HG03571 (cell line): ENCODE measurements around the gene CACNB3.

Experiments
- ATAC-seq: cut with Tn5 transposase; IDR thresholded peaks from one replicate; pipeline ENCODE4 v1.9.1; 2021; ENCODE audit not compliant: unreplicated experiment

The CACNB3 gene

GRCh38 chr12:48817873-48818830, at the start of gene CACNB3:
Gene CACNB3, plus strand, starts transcription at chr12:48818496. Its CDS starts 434 bp downstream, at chr12:48818930.
- ATAC-seq, result no peak

- ATAC-seq, result no peak
Observed at GRCh38 chr12:48768736-48769135, 49.6 kb upstream of the CACNB3 start.

DNA sequence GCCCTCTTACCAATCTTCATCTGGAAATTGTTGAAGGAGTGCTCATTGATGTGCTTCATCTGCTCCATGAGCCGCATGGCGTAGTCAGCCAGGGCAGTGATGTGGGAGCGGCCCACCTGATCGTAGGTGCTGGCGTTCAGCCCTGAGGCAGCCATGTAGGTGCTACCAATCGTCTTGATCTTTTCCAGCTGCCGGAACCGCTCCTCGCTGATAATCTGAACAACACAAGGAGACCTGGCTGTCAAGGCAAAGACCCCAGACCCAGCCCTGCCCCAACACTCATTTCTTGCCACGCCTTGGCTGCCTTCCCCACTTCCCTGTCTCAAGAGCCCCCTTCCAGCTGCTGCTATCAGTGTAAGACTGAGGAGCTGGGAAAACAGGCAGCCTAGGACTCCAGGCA, 47.5 kb upstream of the CACNB3 start:
- no peak for ATAC-seq

DNA sequence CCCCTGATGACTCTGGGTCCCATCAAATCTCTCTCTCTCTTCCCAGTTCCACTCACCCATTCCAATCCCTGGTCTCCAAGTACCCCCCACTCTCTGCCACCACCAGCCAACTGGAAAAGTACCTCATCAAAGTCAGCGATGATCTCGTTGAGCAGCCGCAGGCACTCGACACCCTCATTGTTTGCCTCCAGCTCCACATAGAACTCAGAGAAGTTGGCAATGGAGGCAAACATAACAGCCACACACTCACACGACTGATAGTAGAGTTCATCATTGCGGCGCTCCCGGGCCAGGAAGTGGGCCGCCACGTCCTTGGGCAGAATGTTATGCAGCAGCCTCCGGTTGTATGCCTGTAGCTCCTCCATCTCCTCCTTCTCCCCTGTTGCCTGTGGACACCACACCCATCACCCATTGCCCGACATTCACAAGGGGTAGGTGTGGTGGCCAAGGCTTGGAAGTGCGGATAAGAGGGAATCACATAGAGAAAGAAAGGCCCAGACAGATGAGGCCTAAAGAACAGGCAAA, 46.6 kb upstream of the CACNB3 start:
- no peak for ATAC-seq

DNA sequence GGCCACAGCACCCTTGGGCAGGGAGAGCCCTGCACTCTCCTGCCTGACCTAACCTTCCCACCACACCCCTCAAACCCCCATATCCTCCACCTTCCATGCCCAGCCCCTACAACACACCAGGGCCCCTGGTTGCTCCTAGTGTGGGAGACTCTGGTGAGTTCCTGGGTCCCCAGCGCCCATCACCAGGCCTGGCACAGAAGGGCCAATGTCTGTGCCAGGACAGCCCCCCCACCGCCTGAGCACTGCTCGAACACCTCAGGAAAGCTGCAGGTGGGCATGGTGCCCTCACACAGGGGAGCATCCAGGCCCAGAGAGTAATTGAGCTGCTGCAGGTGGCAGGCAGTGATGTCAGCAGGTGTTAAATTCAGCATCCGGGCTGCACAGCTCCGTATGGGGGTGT, 44.6 kb upstream of the CACNB3 start:
- ATAC-seq, result no peak

- ATAC-seq, result no peak
Observed at GRCh38 chr12:48774516-48774915, 43.8 kb upstream of the CACNB3 start.

GRCh38 chr12:48775299-48775698, 43.0 kb upstream of the CACNB3 start:
- ATAC-seq, result no peak

DNA sequence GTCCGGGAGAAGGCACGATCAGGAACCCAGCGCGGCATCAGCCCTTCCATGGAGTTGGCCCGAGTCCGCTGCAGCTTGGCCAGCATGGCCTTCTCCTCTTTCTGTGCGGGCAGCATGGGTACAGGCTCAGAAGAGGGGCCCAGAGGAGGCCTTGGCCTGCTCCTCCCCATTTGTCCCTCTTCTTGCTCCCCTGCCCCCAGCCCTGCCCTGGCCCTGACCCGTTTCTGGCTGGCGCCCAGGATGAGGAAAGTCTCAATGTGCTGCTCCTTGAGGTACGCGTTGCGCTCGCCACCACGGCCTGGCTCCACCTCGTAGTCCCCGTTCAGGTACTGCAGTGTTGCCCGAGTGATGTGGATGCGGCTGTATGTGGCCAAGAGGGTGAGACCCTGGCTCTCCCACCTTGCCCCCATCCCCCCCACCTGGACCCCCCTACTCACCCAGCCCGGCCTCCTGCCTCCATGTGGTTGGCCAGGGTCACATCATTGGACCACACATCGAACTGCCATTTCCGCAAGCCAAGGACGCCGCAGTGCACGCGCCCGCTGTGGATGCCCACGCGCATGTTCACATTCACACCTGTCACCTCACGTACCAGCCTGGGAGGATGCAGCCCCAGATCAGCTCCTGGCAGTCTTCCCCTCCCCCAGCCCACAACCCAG, 42.2 kb upstream of the CACNB3 start:
- ATAC-seq, result no peak

DNA sequence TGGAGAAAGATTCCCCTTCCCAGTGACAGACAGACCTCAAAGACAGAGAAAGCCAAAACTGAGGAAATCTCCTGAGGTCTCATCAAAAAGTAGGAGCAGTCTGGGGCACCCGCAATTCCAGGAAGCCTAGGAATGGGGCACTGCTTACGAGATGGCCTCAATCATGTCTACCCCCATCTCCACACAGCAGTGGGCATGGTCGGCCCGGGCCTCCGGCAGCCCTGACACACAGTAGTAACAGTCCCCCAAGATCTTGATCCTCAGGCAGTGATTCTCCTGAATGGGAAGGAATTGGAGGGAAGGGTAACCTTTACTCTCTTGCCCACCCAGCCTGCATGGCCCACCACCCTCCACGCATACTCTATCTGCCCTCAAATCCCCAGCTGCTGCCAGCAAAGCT, 41.3 kb upstream of the CACNB3 start:
- no peak for ATAC-seq

- no peak for ATAC-seq
Observed at GRCh38 chr12:48777501-48778400, 40.5 kb upstream of the CACNB3 start.

- no peak for ATAC-seq
Observed at GRCh38 chr12:48779869-48780268, 38.4 kb upstream of the CACNB3 start.

DNA sequence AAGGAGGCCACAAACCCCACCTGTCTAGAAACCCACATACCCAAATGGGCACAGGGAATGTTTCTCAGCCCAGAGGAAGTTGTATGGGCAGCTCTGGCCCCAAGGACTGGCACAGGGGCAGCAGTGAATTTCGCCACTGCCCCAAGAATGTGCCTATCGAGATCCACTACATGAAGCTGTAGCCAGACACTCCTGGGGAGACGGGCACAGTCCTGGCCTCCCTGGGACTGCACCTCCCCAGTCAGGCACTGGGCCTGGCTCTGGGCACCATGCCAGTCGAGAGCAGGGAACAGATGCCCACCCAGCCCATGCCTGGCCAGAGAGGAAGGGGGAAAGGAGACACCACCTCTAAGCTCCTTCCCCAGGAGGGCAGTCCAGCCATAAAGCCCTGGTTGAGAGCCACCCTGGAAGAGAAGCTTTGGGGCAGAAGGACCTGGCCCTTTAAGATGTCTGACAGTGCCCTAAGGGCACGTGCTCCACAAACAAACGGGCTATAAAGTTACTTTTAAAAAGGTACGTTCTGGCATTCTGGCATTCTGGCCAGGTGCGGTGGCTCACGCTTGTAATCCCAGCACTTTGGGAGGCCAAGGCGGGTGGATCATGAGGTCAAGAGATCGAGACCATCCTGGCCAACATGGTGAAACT, 37.8 kb upstream of the CACNB3 start:
- ATAC-seq, result no peak

DNA sequence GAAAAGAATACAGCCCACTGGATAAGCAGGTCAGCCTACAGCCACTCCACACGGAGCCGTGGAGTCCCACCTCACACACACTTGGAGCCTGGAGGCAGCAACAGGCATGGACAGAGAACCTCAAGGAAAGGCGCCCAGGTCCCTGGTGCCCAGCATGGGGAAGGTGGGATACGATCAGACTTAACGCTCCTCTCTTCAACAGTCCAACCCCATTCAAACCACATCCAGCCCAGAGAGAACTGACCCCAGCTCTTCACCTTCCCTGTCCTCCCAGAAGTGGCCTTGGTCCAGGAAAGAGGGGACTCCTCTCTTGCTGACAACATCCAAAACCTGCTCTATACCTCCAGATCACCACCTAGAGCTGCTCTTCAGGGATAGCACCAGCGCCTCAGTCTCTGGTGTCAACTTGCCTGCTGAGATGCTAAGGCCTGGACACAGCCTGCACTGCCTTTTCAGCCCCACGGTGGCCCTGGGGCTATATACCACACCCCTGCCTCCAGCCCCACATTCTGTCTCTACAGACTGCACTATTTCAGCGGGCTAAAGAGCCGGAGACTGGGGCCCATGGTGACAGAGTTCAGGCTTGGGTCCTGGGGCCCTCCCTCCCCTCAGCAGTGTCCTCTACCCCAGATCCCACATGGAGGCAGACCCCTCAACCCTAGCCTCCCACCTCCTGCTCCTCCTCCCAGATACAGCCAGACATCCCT, 36.4 kb upstream of the CACNB3 start:
- ATAC-seq, result no peak

DNA sequence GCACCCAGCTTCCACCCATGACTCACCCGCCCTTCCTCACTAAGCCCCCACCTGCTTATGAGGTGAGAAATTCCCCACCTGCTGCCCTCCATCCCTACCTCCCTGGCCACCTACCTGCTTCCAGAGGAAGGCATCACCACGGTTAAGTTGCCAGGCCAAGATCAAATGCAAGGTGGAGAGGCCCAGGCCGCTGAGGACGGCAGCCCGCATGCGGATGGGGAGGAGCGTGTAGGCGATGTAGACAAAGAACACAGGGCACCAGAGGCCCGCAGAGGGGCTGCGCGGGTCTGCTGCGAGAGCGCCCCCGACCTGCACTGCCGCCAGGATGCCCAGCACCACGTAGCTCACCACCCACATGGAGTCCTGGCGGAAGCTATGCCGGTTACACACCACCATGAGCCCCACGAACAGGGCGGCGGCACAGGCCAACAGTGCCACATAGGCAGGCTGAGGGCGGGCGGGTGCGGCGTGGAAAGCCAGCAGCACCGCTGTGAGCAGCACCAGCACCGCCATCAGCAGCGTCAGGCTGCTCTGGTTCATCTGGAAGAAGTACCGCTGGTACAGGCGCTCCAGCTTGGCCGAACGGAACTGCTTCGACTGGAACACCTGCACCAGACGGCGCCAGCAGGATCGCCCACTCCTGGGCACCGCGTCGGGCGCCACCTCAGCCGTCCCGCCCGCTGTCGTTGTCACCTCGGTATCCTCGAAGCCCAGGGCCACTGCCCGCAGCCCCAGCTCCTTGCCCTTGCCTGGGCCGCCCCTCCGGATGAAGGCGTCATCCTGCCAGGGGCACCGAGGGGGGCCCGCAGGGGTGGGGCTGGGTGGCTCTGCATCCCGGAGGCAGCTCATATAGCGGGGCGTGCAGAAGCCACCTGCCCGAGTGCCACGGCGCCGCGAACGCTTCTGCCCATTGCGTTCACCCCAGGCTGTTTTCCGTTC, 35.6 kb upstream of the CACNB3 start:
- ATAC-seq, result no peak

DNA sequence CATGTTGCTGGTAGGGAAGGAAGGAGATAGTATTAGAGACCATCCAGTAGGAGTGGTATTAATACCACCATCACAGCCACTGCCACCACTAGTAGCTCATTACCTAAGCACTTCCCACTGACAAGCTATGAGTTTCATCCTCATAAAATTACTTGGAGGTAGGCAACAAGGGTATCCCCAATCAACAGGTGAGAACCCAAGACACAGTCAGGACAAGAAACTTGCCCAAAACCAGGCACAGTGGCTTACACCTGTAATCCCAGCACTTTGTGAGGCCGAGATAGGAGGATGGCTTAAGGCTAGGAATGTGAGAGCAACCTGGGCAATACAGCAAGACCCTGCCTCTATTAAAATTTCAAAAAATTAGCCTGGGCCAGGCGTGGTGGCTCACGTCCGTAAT, 34.9 kb upstream of the CACNB3 start:
- no peak for ATAC-seq

DNA sequence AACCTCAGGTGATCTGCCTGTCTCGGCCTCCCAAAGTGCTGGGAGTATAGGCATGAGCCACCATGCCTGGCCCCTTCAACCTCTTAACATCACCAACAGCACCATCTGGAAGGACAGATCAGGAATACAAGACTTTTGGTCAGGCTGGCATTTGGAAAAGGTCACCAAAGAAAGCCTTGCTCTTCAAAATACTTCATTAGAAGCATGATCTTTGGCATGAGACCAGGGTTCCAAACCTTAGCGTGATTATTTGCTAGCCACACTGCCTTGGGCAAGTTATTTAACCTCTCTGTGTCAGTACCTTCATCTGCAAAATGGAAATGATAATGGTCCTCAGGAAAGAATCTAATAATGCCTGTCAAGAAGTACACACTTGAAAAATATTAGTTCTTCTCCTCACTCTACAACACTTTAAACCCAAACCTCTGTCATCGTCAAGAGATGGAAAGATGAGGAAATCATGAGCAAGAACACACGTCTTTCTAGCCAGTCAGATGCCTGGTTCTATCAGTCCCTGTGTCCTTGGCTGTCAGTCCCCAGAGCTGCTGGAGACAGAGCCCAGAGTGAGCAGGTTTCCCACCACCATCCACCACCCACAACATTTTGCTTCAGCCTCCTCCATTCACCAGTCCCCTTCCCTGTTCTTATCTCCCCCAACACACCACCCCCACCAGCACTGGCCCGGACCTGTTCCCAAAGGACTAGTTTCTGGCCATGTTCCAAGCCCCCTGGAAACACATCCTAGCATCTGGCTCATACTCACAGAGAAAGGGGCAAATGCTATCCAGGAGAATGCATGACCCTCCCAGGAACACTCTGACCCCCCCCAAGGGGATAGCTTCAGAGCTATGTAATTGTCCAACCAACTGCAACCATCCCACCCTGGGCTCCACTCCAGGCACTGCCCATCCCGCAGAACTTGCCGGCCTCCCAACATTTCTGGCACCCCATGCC, 31.4 kb upstream of the CACNB3 start:
- no peak for ATAC-seq

GRCh38 chr12:48787791-48788523, 30.3 kb upstream of the CACNB3 start:
- no peak for ATAC-seq
